Natural killer cell (primary cell): Measurements from ENCODE around the gene RGS16. TPM values are rescaled to one million over a fixed set of nuclear protein-coding genes. Genes with fewer than 3 reads are reported as not detected.

ENCODE experiments used
- ATAC-seq, 3 donors: fragments of 150-1000 bp in 2 of 3; fragments of 200-7000 bp in 1 of 3; cut with Tn5 transposase; 1 replicate in 1 of 3; 2 replicates in 2 of 3; pipeline ENCODE4 v1.10.0; 2021; ENCODE audit warnings: mild to moderate bottlenecking in 2 of 3, moderate library complexity in 2 of 3
- DNase-seq, 2 donors: peaks; one replicate each; pipeline versions ENCODE4 v3.0.0 to v3.0.0-alpha.2; 2013 to 2021; ENCODE audit warnings: mixed read lengths in 1 of 2
- H3K27ac ChIP-seq: one replicate; pipeline ENCODE4 v1.5.1; 2013; ENCODE audit warnings: mild to moderate bottlenecking, low read length
- H3K27me3 ChIP-seq: one replicate; pipeline ENCODE4 v1.6.1; 2013; ENCODE audit warnings: low read length; ENCODE audit not compliant: control insufficient read depth, insufficient read depth
- H3K36me3 ChIP-seq: one replicate; pipeline ENCODE4 v1.6.1; 2013; ENCODE audit warnings: low read length; ENCODE audit not compliant: control insufficient read depth, insufficient read depth
- H3K4me1 ChIP-seq: one replicate; pipeline ENCODE4 v1.6.1; 2013; ENCODE audit warnings: low read length; ENCODE audit not compliant: control insufficient read depth, insufficient read depth
- H3K4me3 ChIP-seq: one replicate; pipeline ENCODE4 v1.5.1; 2013; ENCODE audit warnings: low read length
- H3K9me3 ChIP-seq: one replicate; pipeline ENCODE4 v1.6.1; 2013; ENCODE audit warnings: low read length; ENCODE audit not compliant: control insufficient read depth, insufficient read depth
- H3K27ac Mint-ChIP-seq, 2 donors: one replicate each; pipeline ENCODE4 v1.8.0; 2022; ENCODE audit warnings: mild to moderate bottlenecking in 2 of 2, mixed read lengths in 2 of 2, moderate library complexity in 1 of 2
- H3K27me3 Mint-ChIP-seq, 2 donors: one replicate each; pipeline ENCODE4 v1.8.0; 2022; ENCODE audit warnings: low read depth in 2 of 2, mixed read lengths in 2 of 2
- H3K36me3 Mint-ChIP-seq: one replicate; pipeline ENCODE4 v1.8.0; 2022; ENCODE audit warnings: mixed read lengths
- H3K4me1 Mint-ChIP-seq, 2 donors: one replicate each; pipeline ENCODE4 v1.8.0; 2022; ENCODE audit warnings: mixed read lengths in 2 of 2
- H3K4me3 Mint-ChIP-seq: one replicate; pipeline ENCODE4 v1.8.0; 2022; ENCODE audit warnings: mild to moderate bottlenecking, moderate library complexity, mixed read lengths
- H3K9me3 Mint-ChIP-seq, 2 donors: one replicate each; pipeline ENCODE4 v1.8.0; 2022; ENCODE audit warnings: mixed read lengths in 2 of 2
- WGBS: methylation state at CpG from one replicate; pipeline ENCODE4 v1.1.7; 2013; ENCODE audit warnings: missing lambda C conversion rate; ENCODE audit not compliant: insufficient coverage; 5-methylcytosine and 5-hydroxymethylcytosine counted together
- intact Hi-C: fragments of 100-400 bp; cut with micrococcal nuclease; formaldehyde crosslinking; loops from one replicate; pipeline ENCODE4 v1.14.2; 2022
- total RNA-seq, 4 donors: library from RNA; stranded (reverse); fragments of 120-200 nt in 1 of 4; gene quantifications; one replicate each; pipeline versions ENCODE4 v1.2.3 to v1.2.4, GENCODE V29; 2013 to 2022
- TF ChIP-seq, protein P1 (sequence below): fragments of 200-600 bp; IDR thresholded peaks from one replicate; pipeline ENCODE4 v1.8.0; 2022; ENCODE audit warnings: antibody characterized with exemption

RGS16 gene
- total RNA-seq, 3 donors from 2014 or later (not counting 1 experiment from before 2014, with no cell fraction given), result 1.3 to 9.6 (median 4.2) TPM

DNA sequence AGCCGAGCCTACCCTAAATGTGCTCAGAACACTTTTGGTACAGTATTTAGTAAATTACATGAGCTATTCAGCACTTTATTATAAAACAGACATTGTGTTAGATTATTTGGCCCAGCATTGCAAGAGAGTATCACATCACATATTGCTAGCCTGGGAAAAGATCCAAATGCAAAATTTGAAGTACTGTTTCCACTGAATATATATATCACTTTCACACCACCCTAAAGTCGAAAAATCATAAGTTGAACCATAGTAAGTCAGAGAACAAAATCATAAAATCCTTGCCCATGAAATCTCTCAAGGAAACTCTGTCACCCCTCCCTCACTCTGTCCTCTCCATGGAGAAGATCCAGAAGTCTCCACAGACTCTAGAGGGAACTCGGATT, 47.1 kb upstream of the RGS16 start:
- WGBS, result 82% methylated on average over 3 of the region's 3 CpGs
- TF ChIP-seq, protein P1, sequence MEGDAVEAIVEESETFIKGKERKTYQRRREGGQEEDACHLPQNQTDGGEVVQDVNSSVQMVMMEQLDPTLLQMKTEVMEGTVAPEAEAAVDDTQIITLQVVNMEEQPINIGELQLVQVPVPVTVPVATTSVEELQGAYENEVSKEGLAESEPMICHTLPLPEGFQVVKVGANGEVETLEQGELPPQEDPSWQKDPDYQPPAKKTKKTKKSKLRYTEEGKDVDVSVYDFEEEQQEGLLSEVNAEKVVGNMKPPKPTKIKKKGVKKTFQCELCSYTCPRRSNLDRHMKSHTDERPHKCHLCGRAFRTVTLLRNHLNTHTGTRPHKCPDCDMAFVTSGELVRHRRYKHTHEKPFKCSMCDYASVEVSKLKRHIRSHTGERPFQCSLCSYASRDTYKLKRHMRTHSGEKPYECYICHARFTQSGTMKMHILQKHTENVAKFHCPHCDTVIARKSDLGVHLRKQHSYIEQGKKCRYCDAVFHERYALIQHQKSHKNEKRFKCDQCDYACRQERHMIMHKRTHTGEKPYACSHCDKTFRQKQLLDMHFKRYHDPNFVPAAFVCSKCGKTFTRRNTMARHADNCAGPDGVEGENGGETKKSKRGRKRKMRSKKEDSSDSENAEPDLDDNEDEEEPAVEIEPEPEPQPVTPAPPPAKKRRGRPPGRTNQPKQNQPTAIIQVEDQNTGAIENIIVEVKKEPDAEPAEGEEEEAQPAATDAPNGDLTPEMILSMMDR, result no peak
- peaks cover 4 to 7% of the 10 kb centered on the region in 2 donors for H3K27me3 Mint-ChIP-seq

DNA sequence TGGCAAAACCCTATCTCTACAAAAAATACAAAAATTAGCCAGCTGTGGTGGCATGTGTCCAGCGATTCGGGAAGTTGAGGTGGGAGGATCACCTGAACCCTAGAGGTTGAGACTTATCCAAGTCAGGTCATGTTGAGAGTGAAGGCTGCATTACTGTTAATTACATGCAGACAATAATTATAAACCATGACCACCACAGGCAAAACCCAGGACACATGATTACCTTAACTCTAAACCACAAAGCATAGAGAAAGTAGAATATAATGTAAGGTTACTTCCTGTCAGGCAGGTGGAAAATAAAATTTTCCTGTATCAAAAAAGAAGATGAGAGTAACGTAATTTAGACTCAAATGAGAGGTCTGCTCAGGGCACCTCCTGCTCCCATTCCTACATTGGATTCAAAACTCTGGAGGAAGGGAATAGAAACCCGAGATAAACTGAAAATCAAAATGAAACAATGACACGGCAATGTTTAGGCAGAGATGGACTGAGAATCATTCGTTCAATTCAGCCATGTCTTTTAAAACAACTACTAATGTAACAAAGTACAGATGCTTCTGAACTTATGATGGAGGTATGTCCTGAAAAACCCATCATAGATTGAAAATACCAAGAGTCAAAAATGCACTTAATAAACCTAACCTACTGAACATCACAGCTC, 46.6 kb upstream of the RGS16 start:
- H3K4me3 ChIP-seq, result no peak overlapping the region
- Mint-ChIP-seq H3K4me3 (no peak overlapping the region), H3K27ac (no peak overlapping the region), H3K36me3 (no peaks in the 10 kb centered on the region), H3K4me1 (no peaks in the 10 kb centered on the region), H3K9me3 (no peaks in the 10 kb centered on the region), H3K27me3 (peaks cover 7 to 9% of the 10 kb centered on the region in 2 donors)
- 70% methylated on average over 3 of the region's 6 CpGs for WGBS
- DNase-seq, result no peak
- H3K9me3 ChIP-seq, result no peaks in the 10 kb centered on the region
- H3K4me1 ChIP-seq, result no peaks in the 10 kb centered on the region
- intact Hi-C loops, result no loop called here
- H3K27ac ChIP-seq, result no peak overlapping the region
- no peaks in the 10 kb centered on the region for H3K36me3 ChIP-seq
- ATAC-seq, result no peak
- TF ChIP-seq, protein P1, result no peak
- no peaks in the 10 kb centered on the region for H3K27me3 ChIP-seq

More for the DNA sequence above, 47.1 kb upstream of the RGS16 start:
- H3K4me3 Mint-ChIP-seq, result no peak overlapping the region
- ATAC-seq (no peak), DNase-seq (no peak)
- Histone ChIP-seq H3K9me3 (no peaks in the 10 kb centered on the region), H3K4me3 (no peak overlapping the region), H3K27ac (no peak overlapping the region), H3K36me3 (no peaks in the 10 kb centered on the region), H3K4me1 (no peaks in the 10 kb centered on the region), H3K27me3 (no peaks in the 10 kb centered on the region)
- H3K9me3 Mint-ChIP-seq, result no peaks in the 10 kb centered on the region
- H3K27ac Mint-ChIP-seq, result no peak overlapping the region
- no peaks in the 10 kb centered on the region for H3K36me3 Mint-ChIP-seq
- H3K4me1 Mint-ChIP-seq, result no peaks in the 10 kb centered on the region
- intact Hi-C loops, result no loop called here

DNA sequence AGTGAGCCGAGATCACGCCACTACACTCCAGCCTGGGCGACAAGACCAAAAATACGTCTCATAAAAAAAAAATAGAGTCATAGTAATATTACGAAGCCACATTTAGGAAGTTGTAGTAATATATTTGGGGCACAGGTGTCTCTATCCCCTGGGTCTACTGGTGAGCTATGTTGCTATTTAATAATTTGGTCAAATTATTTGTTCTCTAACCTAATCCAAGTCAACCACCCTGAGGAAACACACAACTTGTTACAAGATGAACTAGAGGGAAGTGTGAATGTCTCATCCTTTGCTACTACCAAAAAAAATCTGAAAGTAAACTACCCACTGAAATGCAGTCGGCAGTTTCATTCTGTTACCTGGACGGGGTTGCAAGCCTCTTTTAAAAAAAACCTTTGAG, 44.9 kb upstream of the RGS16 start:
- intact Hi-C loops, result no loop called here
- no peak overlapping the region for H3K27ac Mint-ChIP-seq
- Histone ChIP-seq H3K9me3 (no peaks in the 10 kb centered on the region), H3K4me3 (no peak overlapping the region), H3K4me1 (no peaks in the 10 kb centered on the region), H3K27me3 (no peaks in the 10 kb centered on the region), H3K27ac (no peak overlapping the region), H3K36me3 (no peaks in the 10 kb centered on the region)
- peaks cover 0 to 5% of the 10 kb centered on the region in 2 donors for H3K4me1 Mint-ChIP-seq
- H3K27me3 Mint-ChIP-seq, result peaks cover 7 to 10% of the 10 kb centered on the region in 2 donors
- no peaks in the 10 kb centered on the region for H3K36me3 Mint-ChIP-seq
- TF ChIP-seq, protein P1, result no peak
- no peaks in the 10 kb centered on the region for H3K9me3 Mint-ChIP-seq
- no peak for DNase-seq
- 72% methylated on average over 6 of the region's 7 CpGs for WGBS
- ATAC-seq, result no peak
- H3K4me3 Mint-ChIP-seq, result no peak overlapping the region

DNA sequence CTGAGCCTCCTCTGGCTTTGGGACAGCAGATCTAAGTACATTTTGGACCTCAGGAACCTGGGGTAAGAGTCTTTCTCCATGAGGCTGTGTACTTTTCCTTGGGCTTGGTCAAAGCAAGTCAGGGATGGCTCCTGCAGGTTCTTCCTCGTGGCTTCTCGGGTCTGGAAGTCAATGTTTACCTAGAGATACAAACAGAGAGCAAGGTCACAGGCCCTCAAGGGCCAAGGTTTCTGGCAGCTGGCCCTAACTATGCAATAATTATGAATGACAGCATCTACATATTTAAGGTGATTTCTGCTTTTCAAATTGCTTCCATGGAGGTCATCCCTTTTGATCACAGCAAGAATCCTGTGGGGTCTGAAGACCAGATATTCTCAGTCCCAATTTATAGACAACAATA, 42.5 kb upstream of the RGS16 start:
- H3K27me3 ChIP-seq, result no peaks in the 10 kb centered on the region
- DNase-seq (no peak), ATAC-seq (no peak)
- no peak overlapping the region for H3K27ac Mint-ChIP-seq
- H3K27ac ChIP-seq, result no peak overlapping the region
- TF ChIP-seq, protein P1, result no peak
- H3K9me3 Mint-ChIP-seq, result no peaks in the 10 kb centered on the region
- no peak overlapping the region for H3K4me3 Mint-ChIP-seq
- H3K36me3 Mint-ChIP-seq, result no peaks in the 10 kb centered on the region
- peaks cover 0 to 5% of the 10 kb centered on the region in 2 donors for H3K4me1 Mint-ChIP-seq
- no peak overlapping the region for H3K4me3 ChIP-seq
- WGBS, result 93% methylated on average over 2 of the region's 2 CpGs
- H3K4me1 ChIP-seq, result no peaks in the 10 kb centered on the region
- no peaks in the 10 kb centered on the region for H3K9me3 ChIP-seq
- peaks cover 7 to 13% of the 10 kb centered on the region in 2 donors for H3K27me3 Mint-ChIP-seq
- H3K36me3 ChIP-seq, result no peaks in the 10 kb centered on the region
- intact Hi-C loops, result no loop called here
